Neural progenitor cell (in vitro differentiated cells): ENCODE results near the gene RPL3. TPM values are rescaled to one million over a fixed set of nuclear protein-coding genes. Genes with fewer than 3 reads are reported as not detected.
A peak's percentile ranks its signal among the peaks of the same experiment; 100 is the strongest.

Experiments used
- DNase-seq: peaks from one replicate; pipeline ENCODE4 v3.0.0-alpha.2; 2016; ENCODE audit warnings: low spot score
- H2AFZ ChIP-seq: fragments of 200-600 bp; sonication (generic); replicated peaks from 2 replicates; pipeline ENCODE4 v1.6.1; 2016; ENCODE audit warnings: antibody characterized with exemption
- H3F3A ChIP-seq: fragments of 200-600 bp; sonication (generic); 2 replicates; pipeline ENCODE4 v1.6.1; 2016; ENCODE audit warnings: antibody characterized with exemption, low read depth
- H3K27ac ChIP-seq: fragments of 200-600 bp; sonication (generic); 2 replicates; pipeline ENCODE4 v1.5.1; 2016; ENCODE audit warnings: mild to moderate bottlenecking
- H3K27me3 ChIP-seq: fragments of 200-600 bp; sonication (generic); 2 replicates; pipeline ENCODE4 v1.6.1; 2016; ENCODE audit warnings: mild to moderate bottlenecking, moderate library complexity
- H3K36me3 ChIP-seq: fragments of 200-600 bp; sonication (generic); 2 replicates; pipeline ENCODE4 v1.5.1; 2016
- H3K4me1 ChIP-seq: fragments of 200-600 bp; sonication (generic); 2 replicates; pipeline ENCODE4 v1.6.1; 2016; ENCODE audit warnings: mixed run types
- H3K4me2 ChIP-seq: fragments of 200-600 bp; sonication (generic); 2 replicates; pipeline ENCODE4 v1.6.1; 2016
- H3K4me3 ChIP-seq: fragments of 200-600 bp; sonication (generic); 2 replicates; pipeline ENCODE4 v1.5.1; 2016
- H3K79me2 ChIP-seq: fragments of 200-600 bp; sonication (generic); 2 replicates; pipeline ENCODE4 v1.6.1; 2016; ENCODE audit warnings: low read depth
- H3K9ac ChIP-seq: fragments of 200-600 bp; sonication (generic); 2 replicates; pipeline ENCODE4 v1.6.1; 2016
- H3K9me3 ChIP-seq: fragments of 200-600 bp; sonication (generic); 2 replicates; pipeline ENCODE4 v1.5.1; 2016; ENCODE audit warnings: low read depth
- H4K20me1 ChIP-seq: fragments of 200-600 bp; sonication (generic); 2 replicates; pipeline ENCODE4 v1.6.1; 2016; ENCODE audit warnings: low read depth
- H3K27ac Mint-ChIP-seq: 3 replicates; pipeline ENCODE4 v1.8.0; 2021; ENCODE audit warnings: mixed read lengths
- H3K27me3 Mint-ChIP-seq: 2 replicates; pipeline ENCODE4 v1.8.0; 2022; ENCODE audit warnings: low read depth, mild to moderate bottlenecking, inconsistent platforms, moderate library complexity, mixed read lengths; ENCODE audit not compliant: insufficient read depth
- H3K36me3 Mint-ChIP-seq: 3 replicates; pipeline ENCODE4 v1.8.0; 2021; ENCODE audit warnings: mixed read lengths
- H3K4me1 Mint-ChIP-seq: 3 replicates; pipeline ENCODE4 v1.8.0; 2021; ENCODE audit warnings: mixed read lengths
- H3K4me3 Mint-ChIP-seq: 3 replicates; pipeline ENCODE4 v1.8.0; 2021; ENCODE audit warnings: mild to moderate bottlenecking, moderate library complexity, mixed read lengths
- H3K9me3 Mint-ChIP-seq: 3 replicates; pipeline ENCODE4 v1.8.0; 2020; ENCODE audit warnings: mixed read lengths
- CTCF ChIP-seq: fragments of 200-600 bp; sonication (generic); IDR thresholded peaks from 2 replicates; pipeline ENCODE4 v1.5.1; 2017; ENCODE audit warnings: antibody characterized with exemption, mild to moderate bottlenecking
- EZH2 ChIP-seq: fragments of 200-600 bp; sonication (generic); IDR thresholded peaks from 2 replicates; pipeline ENCODE4 v1.6.1; 2017; ENCODE audit warnings: antibody characterized with exemption, mild to moderate bottlenecking, moderate library complexity
- EZH2phosphoT487 ChIP-seq: fragments of 200-600 bp; sonication (generic); IDR thresholded peaks from 2 replicates; pipeline ENCODE4 v1.6.1; 2017; ENCODE audit warnings: antibody characterized with exemption
- total RNA-seq: library from RNA; depleted of rRNA; stranded (reverse); fragments of >200 nt; gene quantifications from 2 replicates; pipeline ENCODE4 v1.2.3, GENCODE V29; 2015; ENCODE audit warnings: low replicate concordance

The RPL3 gene
- total RNA-seq, 1 donor from 2014 or later: 3,021 TPM

GRCh38 chr22:39296981-39297489 lies 22.4 kb downstream of the RPL3 start:
- no peaks in the 10 kb centered on the region for H3K9me3 ChIP-seq
- peaks cover 51% of the 10 kb centered on the region for H3K4me1 Mint-ChIP-seq
- peaks cover 12% of the 10 kb centered on the region for H3K27me3 Mint-ChIP-seq
- no peaks in the 10 kb centered on the region for H3K36me3 Mint-ChIP-seq
- H3K27me3 ChIP-seq: no peaks in the 10 kb centered on the region
- H3K79me2 ChIP-seq: no peaks in the 10 kb centered on the region
- no peak overlapping the region for H3K9ac ChIP-seq
- no peak for DNase-seq
- no peaks in the 10 kb centered on the region for H3K9me3 Mint-ChIP-seq
- H4K20me1 ChIP-seq: no peaks in the 10 kb centered on the region
- H3K4me3 ChIP-seq: no peak overlapping the region
- no peak overlapping the region for H3K27ac ChIP-seq
- TF ChIP-seq EZH2: no peak
- TF ChIP-seq CTCF: no peak
- no peak for TF ChIP-seq EZH2phosphoT487
- H3K4me2 ChIP-seq: no peak overlapping the region
- no peak overlapping the region for H3K4me3 Mint-ChIP-seq
- no peak overlapping the region for H3K27ac Mint-ChIP-seq
- H3K4me1 ChIP-seq: peaks cover 9% of the 10 kb centered on the region
- H3K36me3 ChIP-seq: no peaks in the 10 kb centered on the region
- H3F3A ChIP-seq: peaks cover 16% of the 10 kb centered on the region
- no peak overlapping the region for H2AFZ ChIP-seq

GRCh38 chr22:39296535-39296934 lies 22.9 kb downstream of the RPL3 start:
- H3K79me2 ChIP-seq: no peaks in the 10 kb centered on the region
- Mint-ChIP-seq H3K4me1 (peaks cover 51% of the 10 kb centered on the region), H3K27me3 (peaks cover 11% of the 10 kb centered on the region), H3K36me3 (no peaks in the 10 kb centered on the region), H3K4me3 (peak overlapping the region; percentile 44), H3K9me3 (no peaks in the 10 kb centered on the region), H3K27ac (peak overlapping the region; percentile 94)
- no peak for DNase-seq
- no peak overlapping the region for H3K9ac ChIP-seq
- no peak overlapping the region for H3K4me3 ChIP-seq
- H2AFZ ChIP-seq: no peak overlapping the region
- no peaks in the 10 kb centered on the region for H4K20me1 ChIP-seq
- H3K27ac ChIP-seq: no peak overlapping the region
- TF ChIP-seq EZH2 (no peak), EZH2phosphoT487 (no peak), CTCF (no peak)
- H3K36me3 ChIP-seq: no peaks in the 10 kb centered on the region
- peaks cover 21% of the 10 kb centered on the region for H3F3A ChIP-seq
- no peak overlapping the region for H3K4me2 ChIP-seq
- peaks cover 9% of the 10 kb centered on the region for H3K4me1 ChIP-seq
- no peaks in the 10 kb centered on the region for H3K27me3 ChIP-seq
- H3K9me3 ChIP-seq: no peaks in the 10 kb centered on the region

GRCh38 chr22:39294571-39295468 lies 24.6 kb downstream of the RPL3 start:
- no peak for DNase-seq
- H3K27me3 ChIP-seq: no peaks in the 10 kb centered on the region
- no peaks in the 10 kb centered on the region for H3K9me3 ChIP-seq
- no peaks in the 10 kb centered on the region for H3K9me3 Mint-ChIP-seq
- no peak overlapping the region for H3K9ac ChIP-seq
- H3K27ac ChIP-seq: no peak overlapping the region
- no peak overlapping the region for H3K4me3 Mint-ChIP-seq
- H3K27me3 Mint-ChIP-seq: peaks cover 8% of the 10 kb centered on the region
- H3K4me1 ChIP-seq: peaks cover 7% of the 10 kb centered on the region
- TF ChIP-seq EZH2: no peak
- TF ChIP-seq EZH2phosphoT487: no peak
- no peak for TF ChIP-seq CTCF
- H3K79me2 ChIP-seq: no peaks in the 10 kb centered on the region
- no peak overlapping the region for H3K4me3 ChIP-seq
- H3K36me3 Mint-ChIP-seq: no peaks in the 10 kb centered on the region
- H3K27ac Mint-ChIP-seq: peak overlapping the region; percentile 42
- no peak overlapping the region for H3K4me2 ChIP-seq
- H4K20me1 ChIP-seq: no peaks in the 10 kb centered on the region
- peaks cover 46% of the 10 kb centered on the region for H3K4me1 Mint-ChIP-seq
- H3F3A ChIP-seq: peaks cover 27% of the 10 kb centered on the region
- H2AFZ ChIP-seq: no peak overlapping the region
- no peaks in the 10 kb centered on the region for H3K36me3 ChIP-seq
